Measurements from ENCODE around the gene TBL2.
"Not testable (repeated sequence)": the region's sequence is repeated elsewhere in the genome, so short reads cannot be mapped to it uniquely, and the experiment has no call there.

Gene TBL2

DNA sequence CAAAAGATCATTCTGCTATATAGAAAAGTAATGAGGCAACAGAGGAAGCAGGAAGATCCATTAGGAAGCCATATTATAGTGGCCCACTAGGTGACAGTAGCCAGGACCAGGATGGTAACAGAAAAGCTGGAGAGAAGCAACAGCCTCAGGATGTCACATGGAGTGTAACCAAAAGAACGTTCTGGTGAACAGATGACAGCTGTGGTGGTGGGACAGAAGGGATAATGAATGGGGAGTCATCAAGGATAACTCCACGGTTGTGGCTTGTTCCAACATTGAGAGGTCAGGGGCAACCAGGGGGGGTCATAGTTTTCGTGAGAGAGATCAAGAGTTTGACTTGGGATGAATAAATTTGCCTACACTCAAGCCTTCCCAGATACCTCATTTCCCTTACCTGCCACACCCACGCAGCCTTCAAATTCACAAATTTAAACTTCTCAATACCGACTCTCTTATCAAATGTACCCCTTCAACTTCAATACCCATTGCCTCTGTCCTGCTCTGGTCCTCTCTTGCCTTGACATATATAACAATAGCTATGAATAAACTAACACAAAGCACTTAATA lies 9.3 kb downstream of the TBL2 start:
- DNase-seq = no peak

DNA sequence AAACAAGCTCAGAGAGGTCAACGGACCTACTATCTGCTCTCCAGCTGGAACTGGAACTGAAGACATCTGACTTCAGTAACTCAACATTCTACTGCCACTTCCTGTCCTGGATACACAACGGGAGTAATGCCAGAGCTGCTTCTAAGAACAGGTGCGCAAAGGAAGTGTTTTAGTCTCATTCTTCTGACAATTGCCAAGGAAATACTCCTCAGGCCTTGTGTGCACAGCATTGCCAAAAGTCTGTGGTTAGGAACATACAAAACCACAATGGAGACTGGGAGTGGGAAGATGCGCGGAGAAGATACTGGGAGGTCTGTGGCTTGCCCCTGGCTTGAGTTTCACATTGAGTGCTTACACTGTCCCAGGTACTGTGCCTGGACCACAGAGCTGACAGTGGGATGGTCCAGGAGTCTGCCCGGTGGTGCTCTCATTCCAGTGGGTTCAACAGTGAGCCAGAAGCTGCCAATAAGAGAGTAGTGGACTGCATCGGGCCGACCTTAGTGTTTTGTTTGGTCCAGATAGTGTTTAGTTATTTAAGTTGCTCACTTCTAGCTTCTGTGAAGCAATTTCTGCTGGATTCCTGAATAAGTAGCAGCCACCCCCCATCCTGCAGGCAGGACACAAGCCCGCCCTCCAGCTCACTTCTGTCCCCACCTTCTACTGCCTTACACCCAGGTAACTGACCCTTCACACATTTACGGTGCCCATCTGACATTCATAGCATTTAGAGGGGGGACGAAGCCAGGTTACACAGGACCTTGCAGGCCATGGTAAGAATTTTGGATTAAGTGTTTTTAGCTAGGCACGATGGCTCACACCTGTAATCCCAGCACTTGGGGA lies 10.3 kb downstream of the TBL2 start:
- no peak for DNase-seq

DNA sequence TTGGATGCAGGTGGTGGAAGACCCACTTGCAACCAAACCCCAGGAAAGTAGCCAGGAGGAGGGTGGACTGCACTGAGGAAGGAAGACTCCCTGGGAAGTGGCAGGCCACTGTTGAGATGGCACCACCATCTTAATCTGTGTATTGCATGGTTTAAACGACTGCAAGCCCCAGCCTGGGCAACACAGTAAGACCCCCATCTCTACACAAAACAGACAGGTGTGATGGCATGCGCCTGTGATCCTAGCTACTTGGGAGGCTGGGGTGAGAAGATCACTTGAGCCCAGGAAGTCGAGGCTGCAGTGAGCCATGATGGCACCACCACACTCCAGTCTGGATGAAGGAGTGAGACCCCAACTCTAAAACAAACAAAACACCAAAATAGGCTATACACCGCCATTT lies 11.2 kb downstream of the TBL2 start:
- no peak for DNase-seq

DNA sequence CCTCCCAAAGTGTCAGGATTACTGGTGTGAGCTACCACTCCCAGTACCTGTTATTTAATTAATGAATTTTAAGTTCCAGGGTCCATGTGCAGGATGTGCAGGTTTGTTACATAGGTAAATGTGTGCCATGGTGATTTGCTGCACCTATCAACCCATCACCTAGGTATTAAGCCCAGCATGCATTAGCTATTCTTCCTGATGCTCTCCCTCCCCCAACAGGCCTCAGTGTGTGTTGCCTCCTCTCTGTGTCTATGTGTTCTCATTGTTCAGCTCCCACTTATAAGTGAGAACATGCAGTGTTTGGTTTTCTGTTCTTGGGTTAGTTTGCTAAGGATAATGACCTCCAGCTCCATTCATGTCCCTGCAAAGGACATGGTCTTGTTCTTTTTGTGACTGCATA lies 11.9 kb downstream of the TBL2 start:
- peak in 1 of 2 donors; percentile 26 for DNase-seq

DNA sequence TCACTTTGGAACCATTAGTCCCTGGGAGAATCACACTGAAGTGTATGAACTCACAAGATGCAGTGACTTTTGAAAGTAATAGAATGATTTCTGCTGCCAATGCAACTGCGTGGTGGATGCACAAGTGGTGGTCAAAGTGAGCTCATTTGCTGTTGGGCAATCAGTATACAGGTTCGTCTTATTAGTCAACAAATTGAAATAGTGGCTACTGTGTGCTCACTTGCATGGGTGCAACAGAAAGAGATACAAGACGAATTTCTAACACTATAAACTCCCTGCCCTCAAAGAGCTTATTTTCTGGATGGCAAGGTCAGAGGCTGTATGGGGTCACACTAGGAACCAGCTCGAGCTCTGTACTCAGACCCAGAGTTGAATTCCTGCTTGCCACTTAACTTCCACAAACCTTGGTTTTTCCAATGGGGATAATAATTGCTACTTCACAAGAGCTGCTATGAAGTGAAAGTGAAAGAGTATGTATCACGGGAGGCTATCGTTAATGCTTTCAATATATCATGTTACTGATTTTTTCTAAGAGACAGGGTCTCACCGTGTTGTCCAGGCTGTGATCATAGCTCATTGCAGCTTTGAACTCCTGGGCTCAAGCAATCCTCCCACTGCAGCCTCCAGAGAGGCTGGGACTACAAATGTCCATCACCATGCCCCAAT lies 12.6 kb downstream of the TBL2 start:
- DNase-seq = peak in 1 of 2 donors; percentile 16

DNA sequence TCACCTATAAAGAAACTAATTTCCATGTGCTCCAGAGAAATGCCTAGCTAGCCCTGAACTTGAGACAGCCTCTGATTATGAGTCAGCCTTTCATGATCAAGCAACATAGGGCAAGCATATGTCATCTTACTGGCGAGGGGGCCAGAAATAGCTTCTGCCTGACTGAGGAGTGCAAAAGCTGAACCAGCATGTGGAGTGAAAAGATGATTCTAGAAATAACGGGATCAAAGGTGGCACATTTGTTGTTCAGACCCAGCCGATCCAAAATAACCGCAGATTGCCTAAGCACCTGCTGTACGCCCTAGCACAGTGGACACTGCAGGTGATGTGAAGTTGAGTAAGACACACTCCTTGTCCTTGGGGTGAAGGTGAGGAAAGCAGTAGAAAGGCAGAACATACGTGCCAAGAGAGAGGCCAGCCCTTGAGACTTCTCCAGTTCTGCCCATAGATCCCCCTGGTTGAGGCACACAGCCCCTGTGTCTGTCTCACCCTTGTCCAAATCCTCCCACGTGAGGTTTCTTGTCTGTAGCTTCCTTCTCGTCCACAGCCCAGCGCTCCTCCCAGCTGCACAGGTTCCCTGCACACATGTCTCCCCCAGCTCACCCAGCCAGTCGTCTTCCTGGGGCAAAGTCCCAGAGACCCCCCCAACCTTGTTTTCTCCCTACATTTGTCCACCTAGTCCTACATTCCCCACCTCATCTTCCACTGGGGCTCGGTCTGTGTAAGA lies 18.1 kb downstream of the TBL2 start:
- DNase-seq = no peak

DNA sequence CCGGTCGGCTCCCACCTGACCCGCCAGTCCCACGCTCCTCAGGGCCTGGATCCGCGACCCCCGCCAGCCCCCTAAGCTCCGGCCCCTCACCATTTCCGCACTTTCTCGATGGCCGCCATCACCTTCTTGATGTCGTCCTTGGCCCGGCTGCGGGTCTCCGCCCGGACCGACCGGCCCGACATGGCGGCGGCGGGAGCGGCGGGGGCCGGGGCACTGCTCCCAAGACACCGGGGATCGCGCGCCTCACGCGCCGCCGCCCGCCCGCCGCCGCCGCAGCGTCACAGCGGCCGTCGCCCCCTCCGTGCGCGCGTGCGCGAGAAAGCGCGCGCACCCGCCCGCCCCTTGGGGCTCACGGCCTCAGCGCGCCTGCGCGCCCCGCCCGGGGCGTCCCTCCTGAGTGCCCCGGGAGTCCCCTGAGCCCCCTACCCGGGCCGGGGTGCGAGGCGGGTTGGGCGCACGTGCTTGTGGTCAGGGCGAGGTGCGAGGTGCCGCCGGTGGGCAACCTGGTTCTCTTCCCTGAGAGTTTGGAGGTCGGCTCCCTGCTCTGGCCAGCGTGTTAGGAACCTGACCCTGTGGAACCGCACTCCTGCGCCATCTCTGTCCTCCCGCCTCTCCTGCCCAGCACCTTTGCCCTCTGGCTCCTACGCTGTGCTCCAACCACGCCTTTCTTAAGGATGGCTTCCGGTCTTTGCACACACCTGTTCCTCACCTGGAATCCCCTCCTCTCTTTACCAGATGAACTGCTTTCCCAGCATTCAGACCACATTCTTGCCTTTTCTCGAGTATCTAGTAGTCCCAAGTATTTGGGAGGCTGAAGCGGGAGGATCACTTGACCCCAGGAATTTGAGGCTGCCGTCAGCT lies 20.8 kb downstream of the TBL2 start, which contains the start of gene BCL7B:
BCL7B (minus strand) TSS at position 294 of the 861 bp plus-strand sequence; CDS start at position 182, 112 bp downstream.
- DNase-seq = peak; percentile 85 to 86

DNA sequence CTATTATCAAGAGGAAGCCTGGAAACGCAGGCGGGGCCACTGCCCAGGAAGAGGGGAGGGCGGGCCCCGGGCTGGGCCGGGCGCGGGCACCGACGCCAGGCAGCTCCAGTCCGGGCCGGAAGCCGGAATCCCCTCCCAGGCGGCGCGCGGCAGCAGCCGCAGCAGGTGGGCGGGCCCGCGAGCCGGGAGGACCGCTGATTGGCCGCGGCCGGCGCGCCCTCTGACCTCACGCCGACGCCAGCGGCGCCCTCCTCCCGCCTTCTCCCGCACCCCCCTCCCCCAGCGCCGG lies 21.3 kb downstream of the TBL2 start:
- DNase-seq = peak; percentile 93 to 94

DNA sequence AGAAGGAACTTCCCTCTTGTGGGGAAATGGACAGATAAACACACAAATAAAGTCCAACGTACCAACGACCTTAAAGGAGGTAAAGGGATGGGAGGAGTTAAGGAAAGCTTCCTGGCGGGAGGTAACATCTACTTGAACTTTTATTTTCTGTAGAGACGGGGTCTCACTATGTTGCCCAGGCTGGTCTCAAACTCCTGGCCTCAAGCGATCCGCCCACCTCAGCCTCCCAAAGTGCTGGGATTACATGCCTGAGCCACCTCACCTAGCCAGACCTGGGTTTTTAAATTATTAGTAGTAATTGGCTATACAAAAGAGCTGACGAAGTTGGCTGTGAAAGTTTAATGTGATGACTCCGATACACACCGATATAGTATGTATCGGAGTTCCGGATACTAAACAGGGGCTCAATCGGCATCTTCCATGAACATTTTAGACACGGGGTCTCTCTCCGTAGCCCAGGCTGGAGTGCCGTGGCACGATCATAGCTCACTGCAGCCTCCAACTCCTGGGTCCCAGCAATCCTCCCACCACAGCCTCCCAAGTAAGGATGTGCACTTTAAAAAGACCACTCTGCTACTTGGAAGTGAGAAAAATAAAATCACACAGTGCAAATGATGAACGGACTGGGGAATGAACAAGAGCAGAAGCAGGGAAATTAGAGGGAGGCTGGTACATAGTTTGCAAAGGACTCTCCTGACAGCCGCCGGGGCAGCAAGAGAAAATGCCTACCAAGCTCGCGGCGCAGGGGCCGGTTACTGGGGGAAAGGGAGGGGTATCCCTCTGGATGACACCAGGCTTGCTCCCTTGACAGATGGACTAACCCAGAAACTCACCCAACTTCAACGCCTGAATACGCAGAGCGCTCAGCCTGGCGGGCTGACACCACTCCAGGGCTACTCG lies 21.9 kb downstream of the TBL2 start:
- no peak for DNase-seq

DNA sequence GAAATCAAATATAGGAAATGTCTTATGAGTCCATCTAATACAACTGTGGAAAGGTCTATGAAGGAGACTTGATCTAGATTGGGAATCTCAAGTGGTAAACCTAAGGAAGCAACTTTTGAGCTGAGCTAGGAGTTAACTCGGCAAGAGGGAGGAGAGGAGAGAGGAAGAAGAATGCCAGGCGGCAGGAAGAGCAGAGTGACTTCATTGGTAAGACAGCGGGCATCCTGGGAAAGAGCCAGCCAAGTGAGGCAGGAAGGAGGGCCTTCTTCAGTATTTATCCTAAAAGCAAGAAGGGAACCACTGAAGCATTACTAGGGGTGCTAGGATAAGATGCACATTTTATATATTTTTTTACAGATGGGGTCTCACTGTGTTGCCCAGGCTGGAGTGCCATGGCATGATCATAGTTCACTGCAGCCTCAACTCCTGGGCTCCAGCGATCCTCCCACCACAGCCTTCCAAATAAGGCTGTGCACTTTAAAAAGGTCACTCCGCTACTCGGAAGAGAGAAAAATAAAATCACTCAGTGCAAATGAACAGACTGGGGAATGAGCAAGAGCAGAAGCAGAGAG lies 22.9 kb downstream of the TBL2 start:
- no peak for DNase-seq

DNA sequence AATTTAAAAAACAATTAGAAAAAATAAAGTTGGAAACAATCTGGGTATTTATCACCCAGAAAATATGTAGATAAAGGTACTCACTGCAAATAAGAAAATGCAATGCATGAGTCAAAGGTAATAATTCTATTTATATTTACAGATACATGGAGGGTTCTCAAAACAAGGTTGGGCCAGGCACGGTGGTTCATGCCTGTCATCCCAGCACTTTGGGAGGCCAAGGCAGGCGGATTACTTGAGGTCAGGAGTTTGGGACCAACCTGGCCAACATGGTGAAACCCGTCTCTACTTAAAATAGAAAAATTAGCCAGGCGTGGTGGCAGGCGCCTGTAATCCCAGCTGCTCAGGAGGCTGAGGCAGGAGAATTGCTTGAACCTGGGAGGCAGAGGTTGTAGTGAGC lies 28.3 kb downstream of the TBL2 start:
- not testable (repeated sequence) for DNase-seq

DNA sequence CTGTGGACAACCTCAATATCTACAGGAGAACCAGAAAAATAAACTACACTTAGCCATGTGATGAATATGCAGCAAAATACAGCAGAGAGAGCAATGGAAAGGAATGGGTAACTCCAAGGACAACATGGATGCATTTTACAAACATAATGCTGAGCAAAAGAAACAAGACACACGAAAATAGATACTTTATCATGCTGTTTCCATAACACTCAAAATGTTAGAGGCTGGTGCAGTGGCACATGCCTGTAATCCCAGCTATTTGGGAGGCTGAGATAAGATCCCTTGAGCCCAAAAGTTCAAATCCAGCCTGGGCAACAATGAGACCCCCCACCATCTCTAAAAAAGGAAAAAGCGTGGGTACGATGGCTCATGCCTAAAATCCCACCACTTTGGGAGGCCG lies 29.2 kb downstream of the TBL2 start:
- DNase-seq = no peak

DNA sequence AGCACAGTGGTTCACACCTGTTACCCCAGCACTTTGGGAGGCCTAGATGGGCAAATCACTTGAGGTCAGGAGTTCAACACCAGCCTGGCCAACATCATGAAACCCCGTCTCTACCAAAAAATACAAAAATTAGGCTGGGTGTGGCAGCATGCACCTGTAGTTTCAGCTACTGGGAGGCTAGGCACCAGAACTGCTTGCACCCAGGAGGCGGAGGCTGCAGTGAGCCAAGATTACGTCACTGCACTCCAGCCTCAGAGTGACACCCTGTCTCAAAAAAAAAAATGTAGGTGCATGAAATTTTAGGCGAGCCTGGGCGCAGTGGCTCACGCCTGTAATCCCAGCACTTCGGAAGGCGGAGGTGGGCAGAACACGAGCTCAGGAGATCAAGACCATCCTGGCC lies 30.5 kb downstream of the TBL2 start:
- no peak for DNase-seq

DNA sequence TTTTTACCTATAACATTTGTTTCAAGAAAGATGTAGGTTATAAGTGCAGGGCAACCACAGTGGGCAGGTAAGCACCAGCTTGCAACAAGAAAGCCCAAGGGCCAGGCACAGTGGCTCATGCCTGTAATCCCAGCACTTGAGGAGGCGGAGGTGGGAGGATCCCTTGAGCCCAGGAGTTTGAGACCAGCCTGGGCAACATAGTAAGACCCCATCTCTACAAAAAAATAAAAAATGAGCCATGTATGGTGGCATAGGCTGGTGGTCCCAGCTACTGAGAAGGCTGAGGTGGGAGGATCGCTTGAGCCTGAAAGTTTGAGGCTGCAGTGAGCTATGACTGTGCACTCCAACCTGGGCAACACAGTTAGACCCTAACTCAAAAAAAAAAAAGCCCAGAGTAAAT lies 33.7 kb downstream of the TBL2 start:
- no peak for DNase-seq

DNA sequence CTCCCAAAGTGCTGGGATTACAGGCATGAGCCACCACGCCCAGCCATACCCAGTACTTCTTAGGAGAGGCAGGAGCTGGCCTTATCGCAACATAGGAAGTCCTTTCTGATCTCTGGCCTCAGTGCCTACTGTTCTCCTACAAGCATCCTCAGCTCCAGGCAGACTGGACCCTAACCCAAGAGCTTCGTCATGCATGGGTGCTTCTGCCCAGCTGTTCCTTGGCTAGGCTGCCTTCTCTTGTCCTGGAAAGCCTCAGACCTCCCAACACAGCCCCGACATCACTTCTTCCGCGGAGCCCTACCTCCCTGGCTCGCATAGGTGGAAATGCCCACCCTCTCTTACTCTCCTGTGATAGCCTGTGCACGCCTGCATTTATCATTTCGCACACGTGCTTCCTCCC lies 36.7 kb downstream of the TBL2 start:
- no peak for DNase-seq

DNA sequence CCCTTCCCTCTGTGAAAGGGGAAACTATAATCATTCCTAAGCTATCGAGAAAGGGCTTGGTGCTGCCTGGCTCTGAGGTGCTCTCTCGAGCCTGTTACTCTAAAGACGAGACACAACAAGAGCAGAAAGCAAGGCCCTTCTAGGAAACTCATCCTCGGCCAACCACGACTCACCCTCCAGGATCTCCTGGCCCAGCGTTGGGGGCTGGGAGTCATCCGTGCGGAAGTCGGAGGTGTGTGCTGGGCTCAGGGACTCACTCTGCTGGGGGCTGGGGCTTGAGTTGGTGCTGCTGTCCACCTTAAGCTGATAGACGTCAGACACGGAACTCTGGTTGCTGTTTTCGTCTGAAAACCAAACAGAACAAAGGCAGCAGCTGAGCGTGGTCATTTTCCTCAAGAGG lies 38.7 kb downstream of the TBL2 start:
- DNase-seq = no peak

DNA sequence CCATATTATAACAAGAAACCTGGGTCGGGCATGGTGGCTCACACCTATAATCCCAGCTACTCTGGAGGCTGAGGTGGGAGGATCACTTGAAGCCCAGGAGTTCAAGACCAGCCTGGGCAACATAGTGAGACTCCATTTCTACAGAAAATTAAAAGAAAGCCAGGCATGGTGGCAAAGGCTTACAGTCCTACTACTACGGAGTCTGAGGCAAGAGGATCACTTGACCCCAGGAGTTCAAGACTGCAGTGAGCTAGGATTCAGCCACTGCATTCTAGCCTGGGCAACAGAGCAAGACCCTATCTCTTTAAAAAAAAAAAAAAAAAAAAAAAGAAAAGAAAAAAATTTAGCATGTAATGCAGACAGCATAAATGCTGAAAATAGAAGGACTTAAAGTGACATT lies 39.9 kb downstream of the TBL2 start:
- not testable (repeated sequence) for DNase-seq

DNA sequence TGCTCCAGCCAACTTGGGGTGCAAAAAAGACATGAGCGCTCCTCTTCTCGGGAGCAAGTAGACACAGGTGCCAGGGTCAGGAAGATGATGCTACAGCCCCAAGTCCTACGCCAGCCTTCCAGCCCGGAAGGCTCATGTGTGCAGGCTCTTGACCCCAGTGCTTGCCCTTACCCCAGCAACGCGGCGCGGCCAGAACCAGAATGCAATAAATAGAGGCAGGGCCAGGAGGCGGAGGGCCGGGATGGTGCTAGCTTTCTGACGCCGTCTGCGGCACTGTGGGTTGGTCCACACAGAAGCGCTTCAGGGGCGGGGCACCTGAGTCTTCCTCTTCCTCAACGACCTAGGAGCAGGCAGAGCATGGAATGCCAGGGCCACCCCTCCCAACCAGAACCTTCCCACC lies 41.3 kb downstream of the TBL2 start:
- DNase-seq = no peak

DNA sequence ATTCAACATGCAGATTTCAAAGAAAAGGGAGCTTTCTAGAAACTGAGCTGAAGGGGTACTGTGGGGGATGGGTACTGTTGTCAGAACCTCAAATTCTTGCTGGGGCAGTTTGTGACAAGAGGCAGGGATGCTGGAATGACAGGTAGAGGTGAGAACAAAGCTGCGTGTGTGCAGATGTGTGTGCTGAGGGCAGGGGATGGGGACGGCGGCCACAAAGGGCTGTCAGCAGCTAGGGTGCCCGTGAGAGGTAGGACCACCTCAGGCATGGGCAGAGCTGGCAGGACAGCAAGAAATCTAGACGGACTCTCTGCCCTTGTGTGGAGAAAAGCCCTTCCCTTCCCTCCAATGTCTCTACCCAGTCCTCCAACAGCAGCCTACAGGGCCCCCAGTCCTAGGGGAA lies 41.9 kb downstream of the TBL2 start:
- no peak for DNase-seq

DNA sequence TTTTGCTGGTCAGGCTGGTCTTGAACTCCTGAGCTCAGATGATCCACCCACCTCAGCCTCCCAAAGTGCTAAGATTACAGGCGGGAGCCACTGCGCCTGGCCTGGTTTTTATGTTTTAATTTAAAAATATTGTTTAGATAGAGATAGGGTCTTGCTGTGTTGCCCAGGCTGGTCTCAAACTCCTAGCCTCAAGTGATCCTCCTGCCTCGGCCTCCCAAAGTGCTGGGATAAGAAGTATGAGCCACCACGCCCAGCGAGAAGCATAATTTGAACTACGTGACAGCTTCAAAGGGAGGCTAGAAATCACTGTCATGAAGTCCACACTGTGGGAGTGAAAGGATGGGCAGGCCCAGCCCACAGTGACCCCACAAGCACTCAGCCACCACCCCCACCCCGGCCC lies 42.5 kb downstream of the TBL2 start:
- DNase-seq = not testable (repeated sequence)

DNA sequence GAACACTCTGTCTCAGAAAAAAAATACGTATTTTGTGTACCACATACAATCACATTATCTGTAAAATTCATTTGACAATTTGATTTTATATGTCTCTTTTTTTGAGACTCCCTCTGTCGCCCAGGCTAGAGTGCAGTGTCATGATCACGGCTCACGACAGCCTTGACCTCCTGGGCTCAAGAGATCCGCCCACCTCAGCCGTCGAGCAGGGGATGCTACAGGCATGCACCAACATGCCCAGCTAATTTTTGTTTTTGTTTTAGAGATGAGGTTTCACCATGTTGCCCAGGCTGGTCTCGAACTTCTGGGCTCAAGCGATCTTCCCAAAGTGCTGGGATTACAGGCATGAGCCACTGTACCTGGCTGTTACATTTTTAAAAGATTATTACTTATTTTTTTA lies 44.6 kb downstream of the TBL2 start:
- DNase-seq = no peak
